DMS79 (cell line): ENCODE measurements around the gene LCLAT1.

Experiments
- DNase-seq: peaks from one replicate; lab custom pipeline; 2025; lab: John Stamatoyannopoulos, UW

Gene LCLAT1

DNA sequence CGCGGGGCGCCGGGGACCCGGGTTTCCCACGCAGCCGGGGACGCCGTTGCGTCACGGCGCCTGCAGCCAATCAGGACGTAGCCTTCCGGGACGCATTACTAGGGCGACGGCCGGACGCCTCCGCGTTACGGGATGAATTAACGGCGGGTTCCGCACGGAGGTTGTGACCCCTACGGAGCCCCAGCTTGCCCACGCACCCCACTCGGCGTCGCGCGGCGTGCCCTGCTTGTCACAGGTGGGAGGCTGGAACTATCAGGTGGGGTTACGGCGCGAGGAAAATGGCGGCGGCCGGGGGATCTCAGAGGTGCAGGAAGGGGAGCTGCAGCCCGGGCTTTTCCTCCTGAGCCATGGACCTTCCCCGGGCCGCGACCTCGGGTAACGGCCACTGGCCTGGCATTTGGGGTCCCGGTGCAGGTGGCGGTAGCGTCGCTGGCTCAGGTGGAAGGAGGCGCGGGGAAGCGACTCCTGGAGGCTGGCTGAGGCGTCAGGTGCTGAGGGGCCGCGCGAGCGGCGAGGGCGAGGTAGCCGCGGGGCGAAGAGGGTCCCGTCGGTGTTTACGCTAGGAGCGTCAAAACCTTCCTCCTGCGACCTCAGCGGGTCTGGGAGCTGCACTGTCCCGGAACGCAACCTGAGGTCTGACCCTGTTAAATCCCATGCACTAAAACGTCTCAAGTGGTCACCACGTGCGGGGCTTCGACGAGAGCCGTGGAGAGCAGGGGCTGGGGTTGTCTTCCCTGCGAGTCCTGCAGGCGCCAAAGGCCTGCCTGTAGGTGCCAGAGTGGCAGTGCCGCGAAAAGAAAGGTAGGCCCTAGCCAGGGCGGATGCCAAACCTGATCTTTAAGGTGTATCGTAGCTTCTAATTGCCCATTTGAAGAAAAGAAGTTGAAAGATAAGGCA, at the start of gene LCLAT1:
LCLAT1 (plus strand) TSS at position 98 of the 897 bp plus-strand sequence. CDS start 78,345 bp downstream, outside the sequence.
- DNase-seq = peak; percentile 64

GRCh38 chr2:30398084-30398873, 48.8 kb upstream of the LCLAT1 start:
- no peak for DNase-seq

- peak; percentile 33 for DNase-seq
Measured at GRCh38 chr2:30400151-30400954, 46.7 kb upstream of the LCLAT1 start.

DNA sequence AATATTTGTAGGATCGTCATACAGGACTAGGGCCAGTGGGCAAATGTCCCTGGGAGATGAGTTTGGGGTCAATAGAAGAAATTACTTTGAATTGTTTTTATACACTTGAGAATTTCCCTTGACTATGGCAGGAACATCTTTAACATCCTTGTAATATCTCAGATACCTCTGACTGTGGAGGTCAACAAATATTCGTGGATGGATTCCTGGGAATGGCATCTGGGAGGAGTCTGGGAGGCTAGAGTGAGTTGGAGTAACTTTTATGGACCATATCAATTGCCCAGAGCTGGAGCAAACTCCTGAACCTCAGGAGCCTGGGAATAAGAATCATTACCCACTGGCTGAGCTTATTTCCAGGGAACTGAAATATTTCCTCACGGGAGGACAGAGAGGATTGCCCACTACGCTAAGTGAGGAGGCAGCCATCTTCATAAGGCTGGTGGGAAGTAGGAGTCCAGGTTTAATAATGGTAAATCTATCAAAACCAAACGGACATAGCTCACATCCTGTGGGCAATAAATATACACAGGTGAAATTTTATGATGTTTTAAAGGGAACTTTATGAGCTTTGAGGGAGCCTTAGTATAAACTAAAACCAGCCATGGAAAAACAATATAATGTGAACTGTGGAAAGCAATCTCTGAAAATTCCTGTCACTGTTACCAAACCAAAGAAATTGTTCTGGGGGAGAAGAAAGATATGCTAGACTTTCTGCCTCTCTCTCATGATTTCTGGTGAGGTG, 44.4 kb upstream of the LCLAT1 start:
- no peak for DNase-seq

- no peak for DNase-seq
Measured at GRCh38 chr2:30403592-30404312, 43.3 kb upstream of the LCLAT1 start.

- peak; percentile 24 for DNase-seq
Measured at GRCh38 chr2:30404319-30405259, 42.5 kb upstream of the LCLAT1 start.

DNA sequence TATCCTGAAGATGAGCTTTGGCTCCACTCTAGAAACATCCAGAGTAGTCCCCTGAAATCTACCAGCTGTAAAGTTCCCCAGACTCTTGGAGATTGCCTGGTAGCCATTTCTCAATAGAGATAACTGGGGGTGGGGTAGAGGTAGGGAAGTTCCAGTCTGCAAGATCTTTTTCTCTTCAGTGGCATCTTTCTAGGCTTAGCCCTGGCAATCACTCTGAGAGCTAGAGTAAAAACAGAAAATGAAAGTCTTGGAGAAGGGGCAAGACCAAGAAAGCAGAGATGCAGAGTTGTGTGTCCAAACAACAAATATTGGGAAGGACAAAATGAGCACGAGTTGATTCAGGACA, 41.8 kb upstream of the LCLAT1 start:
- DNase-seq = no peak

DNA sequence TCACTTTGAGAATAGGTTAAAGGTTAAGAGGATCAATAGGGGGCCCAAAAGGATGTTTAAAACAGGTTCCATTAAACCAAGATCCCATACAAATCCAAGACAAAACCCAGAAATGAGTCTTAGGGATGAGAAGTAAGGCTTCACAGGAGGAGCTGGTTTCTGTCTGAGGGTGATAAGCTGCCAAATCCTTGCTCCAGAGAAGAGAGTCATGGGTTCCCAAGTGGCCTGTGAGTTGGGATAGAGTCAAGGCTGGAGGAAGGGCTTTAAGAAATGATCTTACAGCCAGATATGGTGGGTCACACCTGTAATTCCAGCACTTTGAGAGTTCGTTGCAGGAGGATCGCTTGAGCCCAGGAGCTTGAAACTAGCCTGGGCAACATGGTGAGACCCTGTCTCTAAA, 40.2 kb upstream of the LCLAT1 start:
- no peak for DNase-seq

GRCh38 chr2:30408961-30409387, 38.1 kb upstream of the LCLAT1 start:
- DNase-seq = no peak

DNA sequence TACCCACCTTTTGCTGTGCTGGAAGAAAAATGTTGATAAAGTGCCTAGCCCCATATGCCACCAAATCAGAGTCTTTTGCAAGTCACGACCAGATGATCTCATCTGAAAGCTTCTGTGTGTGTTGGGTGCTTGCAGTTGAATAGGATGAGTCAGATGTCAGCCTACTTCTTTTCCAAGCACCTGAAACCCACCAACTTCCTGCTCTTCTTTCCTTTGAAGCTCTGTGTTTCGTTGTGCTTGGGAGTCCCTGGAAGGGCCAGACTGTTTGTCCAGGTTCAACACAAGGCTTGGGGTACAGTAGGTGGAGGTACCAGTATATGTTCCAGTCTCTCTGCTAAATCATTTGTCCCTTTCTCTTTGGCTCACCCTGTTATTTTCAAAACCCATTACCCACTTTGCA, 36.8 kb upstream of the LCLAT1 start:
- DNase-seq = no peak

DNA sequence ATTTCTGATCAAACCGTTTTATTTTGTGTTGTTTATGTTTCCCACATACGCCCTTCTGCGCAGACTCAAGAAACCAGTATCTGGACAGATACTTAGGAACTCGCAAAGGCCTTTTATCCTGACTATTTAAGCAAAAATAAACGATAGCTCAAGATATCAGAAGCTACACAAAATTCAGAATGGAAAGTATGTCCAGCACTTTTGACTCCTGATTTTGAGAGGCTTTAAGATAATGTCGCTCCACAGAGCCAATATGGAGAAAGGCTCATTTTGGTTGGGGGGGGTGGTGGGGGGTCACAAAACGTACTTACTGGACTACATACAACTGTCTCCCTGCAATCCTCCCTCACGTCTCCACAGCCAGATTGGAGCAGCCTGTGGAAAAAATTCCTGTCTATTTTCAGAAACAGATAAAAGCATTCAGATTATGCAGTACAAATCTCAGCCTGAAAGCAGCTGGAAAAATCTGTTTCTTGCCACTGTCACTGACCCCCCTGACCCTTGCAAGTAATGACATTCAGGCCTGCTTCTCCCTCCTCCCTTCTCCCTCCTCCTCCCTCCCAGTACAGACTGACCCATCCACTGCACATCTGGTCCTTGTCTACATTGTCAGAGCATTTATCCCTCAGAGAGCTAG, 34.9 kb upstream of the LCLAT1 start:
- no peak for DNase-seq

- no peak for DNase-seq
Measured at GRCh38 chr2:30412684-30413570, 34.1 kb upstream of the LCLAT1 start.

GRCh38 chr2:30414961-30415360, 32.1 kb upstream of the LCLAT1 start:
- DNase-seq = no peak

GRCh38 chr2:30417253-30417652, 29.8 kb upstream of the LCLAT1 start:
- DNase-seq = no peak

GRCh38 chr2:30421026-30421603, 25.9 kb upstream of the LCLAT1 start:
- DNase-seq = no peak

DNA sequence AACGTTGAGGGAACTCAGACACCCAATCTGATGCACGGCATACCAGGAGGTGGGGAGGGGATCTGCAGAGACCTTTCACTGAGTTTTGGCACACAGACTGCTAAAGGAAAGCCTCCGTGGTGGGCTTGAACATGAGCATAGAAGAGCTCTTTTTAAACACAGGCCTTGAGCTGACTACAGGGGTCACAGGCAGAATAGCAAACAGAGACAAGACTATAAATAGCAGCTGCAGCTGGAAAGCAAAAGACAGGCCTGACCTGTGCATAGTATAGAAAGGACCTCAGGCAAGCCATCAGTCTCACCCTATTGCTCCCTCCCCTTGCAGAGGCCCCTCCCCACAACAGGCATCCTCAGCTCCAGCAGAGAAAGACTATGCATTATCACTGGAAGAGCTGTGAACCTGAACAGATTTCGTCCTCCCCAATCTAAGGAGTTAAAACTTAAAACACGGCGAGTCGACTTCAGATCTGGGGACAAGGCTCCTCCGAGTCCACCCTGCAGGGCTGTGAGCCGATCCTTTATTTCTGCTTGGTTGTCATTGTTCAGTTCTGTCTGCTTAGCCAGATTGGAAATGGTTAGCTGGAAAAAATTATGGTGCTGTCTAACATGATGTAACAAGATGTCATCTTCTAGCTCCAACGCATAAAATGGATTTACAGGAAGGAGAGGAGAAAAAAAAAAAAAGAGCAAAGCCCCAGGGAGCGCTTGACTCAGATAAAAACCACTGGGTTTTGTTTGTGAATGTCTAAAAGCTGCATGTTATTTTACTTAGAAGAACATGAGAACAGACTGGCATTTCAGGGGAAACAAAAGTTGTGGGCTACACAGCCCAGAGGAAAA, 25.2 kb upstream of the LCLAT1 start:
- no peak for DNase-seq
